Activated CD4-positive, alpha-beta T cell treated with anti-CD3 and anti-CD28 coated beads, Interleukin-2, amount 50 U/mL, for 24 hours (primary cell): ENCODE measurements around the gene TRAF3IP1.
"Not testable (repeated sequence)": the region's sequence is repeated elsewhere in the genome, so short reads cannot be mapped to it uniquely, and the experiment has no call there.

Source experiments
- DNase-seq, 2 donors: peaks; one replicate each; pipeline ENCODE4 v3.0.0-alpha.2; 2020; ENCODE audit warnings: low read depth in 1 of 2, low spot score in 1 of 2

The TRAF3IP1 gene

DNA sequence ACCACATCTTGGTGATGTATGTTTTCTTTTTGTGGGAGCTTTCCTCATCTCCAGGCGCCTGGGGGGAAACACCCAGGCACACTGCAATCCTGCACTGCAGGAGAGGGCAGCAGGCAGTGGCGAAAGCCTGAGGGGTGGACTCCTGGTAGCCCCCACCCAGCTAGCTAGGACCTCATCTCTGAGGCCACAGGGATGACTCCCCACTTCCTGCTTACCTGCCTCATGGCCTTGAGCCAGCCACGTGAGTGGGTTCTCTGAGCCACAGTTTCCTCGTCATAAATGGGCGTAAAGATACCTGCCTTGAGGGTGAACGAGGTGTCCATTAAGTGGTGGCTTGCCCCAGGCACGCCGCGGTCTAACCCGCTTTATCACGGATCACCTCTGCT lies 19.1 kb downstream of the TRAF3IP1 start:
- no peak for DNase-seq

DNA sequence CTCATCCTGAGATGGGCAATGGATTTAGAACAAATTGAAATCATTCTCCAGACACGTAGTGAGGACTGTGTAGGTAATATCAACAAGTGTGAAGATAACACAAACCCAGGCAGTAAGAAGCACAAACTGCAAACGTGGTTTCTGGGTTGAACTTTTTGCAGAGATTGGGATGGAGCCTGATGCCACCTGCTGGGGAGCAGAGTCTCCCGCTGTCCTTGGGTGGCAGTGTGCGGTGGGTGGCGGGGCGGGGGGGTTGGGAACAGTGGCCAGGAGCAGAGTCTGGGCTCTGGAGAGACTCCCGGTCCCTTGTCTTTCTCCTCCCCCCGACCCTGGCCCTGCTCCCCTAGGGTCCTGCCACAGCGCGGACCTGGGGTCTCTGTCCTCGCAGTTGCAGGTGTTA lies 19.5 kb downstream of the TRAF3IP1 start:
- no peak for DNase-seq

DNA sequence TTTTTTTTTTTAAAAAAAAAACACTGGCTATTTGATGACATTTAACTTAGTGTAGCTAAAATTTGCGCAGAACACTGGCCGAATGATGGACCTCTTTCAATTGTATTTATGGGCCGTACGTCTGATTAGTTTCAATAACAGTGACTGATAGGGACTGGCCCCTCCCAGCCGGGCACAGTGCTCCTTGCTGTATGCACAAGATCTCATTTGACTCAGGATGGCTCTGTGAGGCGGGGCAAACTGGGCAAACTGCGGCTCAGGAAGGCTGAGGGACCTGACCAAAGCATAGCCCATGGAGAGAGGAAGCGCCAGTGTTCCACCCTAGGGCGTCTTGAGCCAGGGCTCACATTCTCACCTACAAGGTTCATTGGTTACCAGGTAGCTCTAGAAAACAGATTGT lies 21.2 kb downstream of the TRAF3IP1 start:
- no peak for DNase-seq

DNA sequence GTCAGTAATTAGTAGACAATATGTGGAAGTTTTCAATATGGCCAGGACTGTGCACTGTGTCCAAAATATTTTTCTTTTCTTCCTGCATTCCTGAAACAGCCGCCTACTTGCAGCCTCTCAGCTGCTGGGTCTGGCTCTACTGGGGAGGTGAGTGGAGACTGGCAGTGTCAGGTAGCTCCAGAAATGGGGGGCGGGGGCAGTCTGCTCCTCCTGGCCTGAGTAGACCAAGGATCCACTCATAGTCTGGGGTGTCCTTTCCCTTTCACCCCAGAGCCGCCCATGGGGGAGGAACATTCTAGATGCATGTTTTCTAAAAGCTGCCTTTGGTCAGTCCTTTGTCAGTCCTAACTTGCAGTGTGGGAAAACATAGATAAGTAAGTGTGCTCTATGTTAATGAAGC lies 23.7 kb downstream of the TRAF3IP1 start:
- no peak for DNase-seq

DNA sequence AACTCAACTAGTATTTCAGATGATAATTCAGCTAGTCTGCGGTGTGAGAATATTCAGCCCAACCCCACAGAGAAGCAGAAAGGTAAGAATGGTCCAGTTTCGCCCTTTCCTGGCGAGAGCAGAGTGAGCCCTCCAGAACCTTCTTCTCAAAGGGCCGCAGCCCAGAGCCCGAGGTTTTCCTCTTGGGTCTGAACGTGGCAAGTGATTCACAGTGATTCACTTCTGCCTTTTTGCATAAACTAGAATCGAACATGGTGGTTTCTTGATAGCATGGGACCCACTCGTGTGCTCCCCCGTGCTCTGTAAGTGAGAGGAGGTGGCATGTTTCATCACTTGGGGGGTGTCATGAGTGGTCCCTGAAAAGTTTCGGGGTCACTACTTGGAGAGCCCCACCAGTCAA lies 24.2 kb downstream of the TRAF3IP1 start:
- DNase-seq = no peak

DNA sequence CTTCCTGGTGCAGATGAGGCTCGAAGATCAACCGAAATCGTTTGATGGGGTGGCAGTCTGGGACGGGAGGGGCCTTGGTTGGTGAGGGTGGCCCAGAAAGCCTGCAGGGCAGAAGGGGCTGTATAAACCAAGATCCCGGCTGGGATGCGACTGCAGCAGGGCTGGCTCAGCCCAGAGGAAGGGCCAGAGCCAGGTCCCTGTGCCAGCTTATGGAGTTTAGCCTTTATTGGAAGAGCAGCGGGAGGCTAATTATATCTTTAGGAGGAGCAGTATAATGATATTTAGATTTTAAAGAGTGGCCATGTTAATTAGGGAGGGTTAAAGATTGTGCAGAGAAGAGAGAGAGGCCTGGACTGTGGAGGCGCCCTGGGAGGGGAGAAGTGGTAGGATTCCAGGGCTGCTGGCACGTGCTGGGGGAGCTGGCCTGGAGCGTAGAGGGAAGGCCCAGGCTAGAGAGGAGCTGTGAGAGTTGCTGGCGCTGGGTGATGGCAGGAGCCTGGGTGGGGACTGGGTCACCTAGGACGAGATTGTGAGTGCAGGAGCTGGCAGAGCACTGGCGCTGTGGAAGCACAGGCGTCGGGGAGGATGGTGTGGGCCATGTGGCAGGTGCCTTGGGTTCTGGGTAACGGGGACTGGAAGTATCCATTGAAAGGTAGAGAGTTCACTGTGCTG lies 25.1 kb downstream of the TRAF3IP1 start:
- DNase-seq = no peak

DNA sequence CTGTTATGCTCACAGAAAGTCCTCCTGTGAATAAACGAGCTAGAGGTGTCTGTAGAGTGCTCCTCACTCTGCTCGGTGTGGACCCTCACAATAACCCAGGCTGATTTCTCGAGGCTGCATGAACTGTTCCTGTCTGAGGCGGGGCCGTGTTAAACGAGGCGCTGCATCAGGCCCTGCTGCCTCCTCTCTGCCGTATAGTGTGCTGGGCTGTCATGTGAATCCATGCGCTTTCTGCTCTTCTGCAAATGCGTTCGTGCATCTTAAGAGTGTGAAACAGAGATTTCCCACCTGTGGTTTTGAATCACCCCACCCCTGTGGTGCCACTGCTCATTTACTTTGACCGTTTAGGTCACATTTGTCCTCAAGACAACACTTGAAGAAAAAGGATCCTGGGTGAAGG lies 26.2 kb downstream of the TRAF3IP1 start:
- DNase-seq = no peak

DNA sequence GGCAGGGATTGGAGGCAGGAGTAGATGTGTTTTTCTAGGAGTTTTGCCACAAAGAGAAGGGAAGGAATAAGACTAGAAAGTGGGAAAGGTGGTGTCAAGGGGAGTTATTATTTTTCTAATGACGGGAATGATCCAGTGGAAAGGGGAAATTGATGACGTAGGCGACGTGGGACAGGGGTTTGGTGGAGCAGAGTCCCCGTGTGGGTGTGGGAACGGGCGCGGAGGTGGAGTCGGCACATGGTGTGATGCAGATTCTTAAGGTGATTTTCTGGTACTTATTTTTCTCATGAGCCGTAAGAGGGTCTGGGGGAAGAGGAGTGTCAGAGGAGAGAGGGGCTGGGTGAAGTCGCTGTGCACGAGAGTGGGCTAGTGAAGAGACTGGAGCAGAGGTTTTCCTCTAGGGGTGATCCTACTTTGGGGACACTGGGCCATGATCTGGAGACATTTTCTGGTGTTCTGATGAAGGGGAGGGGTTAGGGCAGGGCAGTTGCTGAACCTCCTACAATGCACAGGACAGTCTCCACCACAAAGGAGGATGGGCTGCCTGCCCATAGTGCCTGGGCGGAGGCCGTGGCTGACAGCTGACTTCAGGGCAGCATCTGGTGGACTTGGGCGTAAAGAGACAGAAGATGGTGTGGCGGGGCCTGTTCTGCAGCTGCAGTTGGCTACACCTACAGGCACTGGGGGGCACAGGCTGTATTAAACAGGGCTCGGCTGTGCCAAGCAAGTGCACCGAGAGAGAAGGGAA lies 30.0 kb downstream of the TRAF3IP1 start:
- DNase-seq = no peak

DNA sequence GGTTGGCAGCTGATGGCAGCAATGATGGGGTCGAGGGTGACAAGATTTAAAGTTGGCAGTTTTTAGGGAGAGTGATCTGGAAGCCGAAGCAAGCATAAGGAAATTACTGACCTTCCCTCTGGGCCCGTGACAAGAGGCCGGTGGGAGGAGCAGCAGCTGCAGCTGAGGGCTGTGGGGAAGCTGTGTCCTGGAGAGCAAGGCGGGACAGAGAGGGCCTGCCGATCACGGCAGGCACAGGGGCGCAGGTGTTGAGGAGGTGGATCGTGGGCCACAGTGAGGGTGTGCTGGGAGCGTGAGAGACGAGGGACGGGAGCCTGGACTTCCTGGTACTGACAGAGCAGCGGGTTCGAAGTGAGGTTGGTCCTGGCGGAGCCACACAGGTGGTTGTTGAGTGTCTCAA lies 31.0 kb downstream of the TRAF3IP1 start:
- no peak for DNase-seq

DNA sequence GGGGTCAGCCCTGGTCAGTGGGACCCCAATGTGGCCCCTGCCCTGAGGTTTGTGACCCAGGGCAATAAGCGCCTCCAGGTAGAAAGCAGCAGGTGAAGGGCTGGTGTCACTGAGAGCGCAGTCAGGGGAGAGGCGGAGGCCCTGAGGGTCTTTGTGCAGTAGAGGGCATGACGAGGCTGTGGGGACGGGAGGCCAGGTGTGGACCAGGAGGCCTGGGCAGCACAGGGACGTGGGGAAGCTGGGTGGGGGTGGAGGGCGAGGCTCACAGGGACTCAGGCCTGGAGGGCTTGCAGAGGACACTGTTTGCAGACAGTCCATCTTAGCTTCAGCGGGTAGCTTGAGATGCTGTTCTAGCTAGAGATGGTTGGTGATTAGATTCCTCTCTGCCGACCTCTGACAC lies 32.0 kb downstream of the TRAF3IP1 start:
- DNase-seq = no peak

DNA sequence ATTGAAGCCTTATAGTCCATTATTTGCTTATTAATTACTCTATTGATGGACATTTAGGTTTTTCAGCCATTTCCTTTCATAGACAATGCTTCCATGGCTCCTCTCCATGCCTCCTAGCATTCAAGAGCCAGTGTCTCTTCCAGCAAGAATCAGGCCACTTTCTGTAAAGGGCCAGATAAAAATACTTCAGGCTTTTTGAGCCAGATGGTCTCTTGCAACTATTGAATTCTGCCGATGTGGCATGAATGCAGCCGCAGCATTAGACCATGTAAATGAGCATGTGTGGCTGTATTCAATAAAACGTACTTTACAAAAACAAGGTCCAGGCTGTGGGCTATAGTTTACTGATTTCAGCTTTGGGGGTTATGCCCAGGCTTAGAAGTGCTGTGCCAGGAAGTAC lies 38.5 kb downstream of the TRAF3IP1 start:
- DNase-seq = no peak

DNA sequence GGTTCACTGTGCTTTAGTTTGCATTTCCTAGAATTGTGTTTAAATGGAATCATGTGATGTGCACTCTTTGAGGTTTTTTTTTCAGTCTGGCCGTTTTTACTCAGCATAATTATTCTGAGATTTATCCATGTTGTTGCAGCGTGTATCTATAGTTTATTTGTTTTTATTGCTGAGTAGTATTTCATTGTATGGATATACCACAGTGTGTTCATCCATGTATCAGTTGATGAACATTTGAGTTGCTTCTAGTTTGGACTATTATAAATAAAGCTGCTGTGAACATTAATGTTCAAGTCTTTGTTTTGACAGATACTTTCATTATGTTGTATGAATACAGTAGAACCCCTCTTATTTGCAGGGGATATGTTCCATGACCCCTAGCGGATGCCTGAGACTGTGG lies 39.1 kb downstream of the TRAF3IP1 start:
- no peak for DNase-seq

DNA sequence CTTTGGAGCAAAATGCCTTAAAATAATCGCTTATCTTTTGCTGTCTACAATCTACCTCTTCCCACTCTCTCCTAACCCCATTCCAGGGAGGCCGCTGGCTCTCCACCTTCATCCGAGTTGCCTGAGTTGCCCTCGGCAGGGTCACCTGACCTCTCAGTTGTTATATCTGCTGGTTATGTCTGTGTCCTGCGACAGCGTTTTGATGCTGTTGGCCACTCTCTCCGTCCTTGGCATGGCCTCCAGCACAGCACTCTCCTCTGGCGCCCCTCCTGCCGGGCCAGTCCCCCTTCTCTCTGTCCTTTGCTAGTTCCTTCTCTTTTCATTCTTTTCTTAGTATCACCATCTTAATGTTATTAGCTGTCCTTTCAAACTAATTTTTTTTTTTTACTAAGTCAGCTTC lies 41.6 kb downstream of the TRAF3IP1 start:
- no peak for DNase-seq

DNA sequence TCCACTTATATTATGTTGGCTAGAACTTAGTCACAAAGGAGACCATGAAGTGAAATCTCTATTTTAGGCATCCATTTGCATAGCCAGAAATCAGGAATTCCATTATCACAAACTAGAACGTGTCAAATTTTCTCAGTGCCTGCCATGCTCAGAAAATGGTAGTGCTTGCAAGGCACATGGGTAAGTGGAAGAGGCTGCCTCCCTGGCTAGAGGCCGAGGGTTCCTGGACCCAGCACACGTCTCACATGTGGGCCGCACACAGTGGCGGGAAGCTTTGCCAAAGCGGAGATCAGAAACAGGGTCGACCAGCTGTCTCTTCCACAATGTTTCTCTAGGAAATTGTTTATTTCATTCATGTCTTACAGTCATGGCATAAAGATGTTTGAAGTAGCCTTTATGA lies 42.3 kb downstream of the TRAF3IP1 start:
- no peak for DNase-seq

DNA sequence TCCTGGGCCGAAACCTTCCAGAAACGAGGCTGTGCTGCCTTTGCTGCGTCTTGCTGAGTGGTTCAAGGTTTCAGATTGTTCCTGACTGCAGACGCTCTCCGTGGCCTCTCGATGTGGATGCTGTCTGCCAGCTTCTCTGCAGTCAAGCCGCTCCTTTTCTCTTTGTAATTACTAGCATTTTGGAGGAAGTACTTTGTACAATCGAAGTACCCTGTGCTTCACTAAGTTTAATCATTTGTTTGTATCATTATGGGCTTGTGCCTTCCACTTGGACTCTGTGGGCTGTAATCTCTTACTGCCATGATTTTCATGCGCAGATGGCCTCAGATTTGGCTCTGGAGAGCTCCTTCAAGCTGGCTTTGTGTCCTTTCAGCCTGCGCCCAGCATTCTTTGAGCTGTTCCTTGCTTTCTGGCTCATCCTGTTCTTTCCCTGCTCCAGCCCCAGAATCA lies 49.3 kb downstream of the TRAF3IP1 start:
- no peak for DNase-seq

DNA sequence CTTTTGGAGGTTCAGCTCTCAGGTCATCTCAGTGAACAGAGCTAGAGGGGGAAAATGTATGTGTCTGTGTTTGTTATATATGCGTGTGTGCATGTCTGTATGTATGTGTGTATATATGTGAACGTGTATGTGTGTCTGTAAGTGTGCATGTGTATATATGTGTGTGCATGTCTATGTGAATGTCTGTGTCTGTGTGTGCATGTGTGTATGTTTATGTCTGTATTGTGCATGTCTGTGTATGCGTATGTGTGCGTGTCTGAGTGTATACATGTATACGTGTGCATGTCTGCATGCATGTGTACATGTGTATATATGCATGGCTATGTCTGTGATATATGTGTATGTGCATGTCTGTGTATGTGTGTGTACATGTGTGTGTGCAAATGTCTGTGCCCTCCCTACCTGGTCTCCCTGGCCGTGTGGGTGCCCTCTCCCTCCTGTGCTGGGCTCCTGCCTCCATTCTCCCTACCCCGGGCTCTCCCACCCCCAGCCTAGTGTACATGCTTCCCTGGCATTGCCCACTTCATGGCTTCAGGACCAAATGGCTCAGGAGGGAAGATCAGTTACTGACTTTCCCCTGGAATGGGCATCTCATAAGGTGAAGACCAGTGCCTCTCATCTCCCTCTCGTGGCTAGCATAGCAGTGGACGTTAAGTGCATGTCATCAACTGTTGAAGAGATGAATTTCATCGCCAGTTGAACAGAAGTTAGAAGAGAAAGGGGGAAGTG lies 49.9 kb downstream of the TRAF3IP1 start:
- no peak for DNase-seq

DNA sequence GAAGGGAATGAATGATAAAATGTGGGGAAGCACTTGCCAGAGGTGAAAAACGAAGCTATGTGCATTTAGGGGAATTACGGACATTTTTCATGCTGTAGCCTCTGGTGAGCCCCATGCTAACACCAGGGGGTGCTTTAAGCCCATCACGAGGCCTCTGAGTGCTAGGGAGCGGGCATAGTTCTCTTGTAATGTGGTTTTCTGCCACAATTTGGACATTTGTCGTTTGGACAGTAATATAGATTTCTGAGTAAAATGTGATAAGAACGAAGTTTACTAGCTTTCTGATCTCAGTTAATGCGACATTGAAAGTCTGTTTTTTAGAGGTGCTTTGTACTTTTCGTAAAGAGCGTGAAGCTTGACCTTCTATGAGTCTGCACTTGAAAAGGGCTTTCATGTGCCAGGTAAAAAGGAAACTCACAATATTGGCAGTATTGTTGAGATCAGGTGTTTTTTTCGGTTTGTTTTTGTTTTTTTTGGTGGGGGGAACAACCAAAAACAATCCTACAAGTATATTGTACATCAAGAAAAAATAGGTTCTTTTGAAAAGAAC lies 50.6 kb downstream of the TRAF3IP1 start:
- peak in 1 of 2 donors; percentile 36 for DNase-seq

DNA sequence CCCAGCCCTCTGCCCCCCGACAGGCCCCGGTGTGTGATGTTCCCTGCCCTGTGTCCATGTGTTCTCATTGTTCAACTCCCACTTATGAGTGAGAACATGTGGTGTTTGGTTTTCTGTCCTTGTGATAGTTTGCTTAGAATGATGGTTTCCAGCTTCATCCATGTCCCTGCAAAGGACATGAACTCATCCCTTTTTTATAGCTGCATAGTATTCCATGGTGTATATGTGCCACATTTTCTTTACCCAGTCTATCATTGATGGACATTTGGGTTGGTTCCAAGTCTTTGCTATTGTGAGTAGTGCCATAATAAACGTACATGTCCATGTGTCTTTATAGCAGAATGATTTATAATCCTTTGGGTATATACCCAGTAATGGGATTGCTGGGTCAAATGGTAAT lies 52.0 kb downstream of the TRAF3IP1 start:
- not testable (repeated sequence) for DNase-seq

DNA sequence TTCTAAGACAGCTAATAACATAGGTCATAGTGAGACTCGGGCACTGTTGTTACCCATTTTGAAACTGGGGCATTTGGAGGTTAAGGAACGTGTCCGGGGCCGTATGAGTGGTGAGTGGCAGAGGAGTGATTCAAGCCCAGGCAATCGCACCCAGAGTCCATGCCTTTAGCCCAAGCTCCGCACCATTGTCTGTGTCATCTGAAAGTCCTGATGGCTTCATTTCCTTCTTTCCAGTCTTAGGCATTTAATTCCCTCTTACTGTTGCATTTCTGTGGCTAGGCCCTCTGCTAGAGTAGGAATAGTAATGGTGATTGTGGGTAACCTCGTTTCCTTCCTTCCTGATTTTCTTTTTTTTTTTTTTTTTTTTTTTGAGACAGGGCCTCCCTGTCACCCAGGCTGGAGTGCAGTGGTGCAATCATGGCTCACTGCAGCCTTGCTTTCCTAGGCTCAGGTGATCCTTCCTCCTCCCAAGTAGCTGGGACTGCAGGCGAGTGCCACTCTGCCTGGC lies 56.6 kb downstream of the TRAF3IP1 start:
- DNase-seq = no peak

DNA sequence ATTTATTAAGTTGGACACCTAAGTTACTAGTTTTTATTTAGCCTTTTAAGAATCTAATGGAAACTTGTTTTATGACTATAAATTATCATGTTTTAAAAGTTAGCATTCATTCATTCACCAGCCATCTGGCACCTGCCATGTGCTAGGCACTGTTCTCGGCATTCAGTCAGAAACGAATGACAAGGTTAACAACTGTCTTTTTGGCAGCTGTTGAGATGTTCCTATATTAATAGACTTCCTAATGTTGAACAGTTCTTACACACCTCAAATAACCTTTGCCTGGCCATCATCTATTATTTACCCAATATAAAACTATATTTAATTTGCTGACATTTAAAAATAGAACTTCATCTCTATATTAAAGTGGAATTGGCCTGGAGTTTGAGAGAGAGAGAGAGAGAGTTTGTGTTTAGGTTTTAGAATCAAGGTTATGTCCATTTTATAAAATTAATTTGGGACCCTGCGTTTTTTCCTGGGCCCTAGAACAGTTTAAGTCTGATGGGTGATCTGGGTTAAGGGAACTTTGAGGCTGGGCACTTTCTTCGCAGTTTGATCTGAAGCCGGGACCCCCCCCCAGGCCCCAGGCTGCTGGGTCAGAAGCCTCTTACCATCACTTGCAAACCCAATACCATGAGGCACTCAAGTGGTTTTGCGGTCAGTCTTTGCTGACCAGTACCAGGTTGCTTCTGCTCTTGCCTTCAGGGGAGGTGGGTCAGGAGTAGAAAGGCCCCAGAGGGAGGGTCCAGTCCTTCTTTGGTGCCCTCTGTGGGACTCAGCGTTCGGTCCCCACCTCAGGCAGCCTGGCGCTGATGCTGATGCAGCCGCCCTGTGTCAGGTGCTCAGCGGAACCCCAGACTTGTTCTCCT lies 58.1 kb downstream of the TRAF3IP1 start:
- DNase-seq = no peak
